Testis (tissue), 3 donors: ENCODE results near the gene TGFBR3. TPM values are rescaled to one million over a fixed set of nuclear protein-coding genes. Genes with fewer than 3 reads are reported as not detected.

ENCODE experiments used
- DNase-seq: peaks from one replicate; pipeline ENCODE4 v3.0.0-alpha.2; 2019
- H3K27ac ChIP-seq, 2 donors: fragments of 200-600 bp; sonication (generic); one replicate each; pipeline ENCODE4 v1.5.1; 2019
- H3K27me3 ChIP-seq: fragments of 200-600 bp; sonication (generic); one replicate; pipeline ENCODE4 v1.5.1; 2019
- H3K36me3 ChIP-seq: fragments of 200-600 bp; sonication (generic); one replicate; pipeline ENCODE4 v1.5.1; 2017; ENCODE audit warnings: low read depth; ENCODE audit errors: missing control alignments
- H3K4me1 ChIP-seq: fragments of 200-600 bp; sonication (generic); one replicate; pipeline ENCODE4 v1.5.1; 2019
- H3K4me3 ChIP-seq, 2 donors: fragments of 200-600 bp; sonication (generic); one replicate each; pipeline ENCODE4 v1.5.1; 2017 to 2019
- H3K9me3 ChIP-seq: fragments of 200-600 bp; sonication (generic); one replicate; pipeline ENCODE4 v1.5.1; 2017
- CTCF ChIP-seq, 3 experiments: fragments of 450-650 bp in 2 of 3; fragments of 200-600 bp in 1 of 3; sonication (generic) in 1 of 3; IDR thresholded peaks; one replicate each; pipeline ENCODE4 v1.5.1; 2016 to 2019; ENCODE audit warnings: antibody characterized with exemption in 3 of 3, mild to moderate bottlenecking in 2 of 3, moderate library complexity in 1 of 3
- POLR2A ChIP-seq: fragments of 450-650 bp; IDR thresholded peaks from one replicate; pipeline ENCODE4 v1.6.1; 2017; ENCODE audit warnings: antibody characterized with exemption, mild to moderate bottlenecking, moderate library complexity
- WGBS, 2 donors: methylation state at CpG; one replicate each; pipeline ENCODE4 v1.1.5; 2018; 5-methylcytosine and 5-hydroxymethylcytosine counted together
- intact Hi-C: fragments of 100-400 bp; cut with DNase I; formaldehyde crosslinking; loops from one replicate; pipeline ENCODE4 v1.15.1; 2023; ENCODE audit warnings: low total_unique reads
- polyA plus RNA-seq: library from polyadenylated mRNA; stranded (reverse); fragments of 350-450 nt; fragmentation: Illumina TruSeq; extraction: RNeasy Lipid Tissue Mini Kit (QIAGEN cat#74804); gene quantifications from one replicate; pipeline ENCODE4 v1.2.3, GENCODE V29; 2014; ENCODE audit warnings: low read depth, low replicate concordance; ENCODE audit not compliant: insufficient read depth
- total RNA-seq, 2 donors: library from RNA; depleted of rRNA; stranded (reverse); fragments of >200 nt; gene quantifications; one replicate each; pipeline ENCODE4 v1.2.3, GENCODE V29; 2016

The TGFBR3 gene
- total and polyA plus RNA-seq, 3 donors from 2014 or later, result 24.0 to 37.2 (median 34.7) TPM

DNA sequence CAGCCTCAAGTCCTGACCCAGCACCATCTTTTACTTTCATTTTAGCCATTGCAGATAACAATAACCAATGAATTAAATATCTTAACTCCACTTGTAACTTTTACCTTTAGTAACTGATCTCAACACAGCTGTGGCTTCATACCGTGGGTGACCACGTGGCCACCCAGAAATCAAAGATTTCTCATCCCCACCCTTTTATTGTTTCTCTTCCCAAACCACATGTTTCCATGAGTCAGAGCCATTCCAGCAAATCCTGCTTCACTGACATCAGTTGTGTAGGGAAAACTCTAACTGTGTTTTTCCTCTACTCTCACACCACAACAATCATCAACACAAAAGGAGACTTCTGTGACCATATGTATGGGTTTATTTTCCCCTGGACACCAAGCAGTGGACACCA is 38.2 kb upstream of the TGFBR3 start:
- no peaks in the 10 kb centered on the region for H3K9me3 ChIP-seq
- no peaks in the 10 kb centered on the region for H3K27me3 ChIP-seq
- peaks cover 4% of the 10 kb centered on the region for H3K4me1 ChIP-seq
- WGBS, 2 donors, result 79 to 84% methylated on average over 2 of the region's 2 CpGs
- TF ChIP-seq CTCF (IDR thresholded peaks at IDR 0.05), result no peak
- TF ChIP-seq POLR2A, result no peak
- no peaks in the 10 kb centered on the region for H3K36me3 ChIP-seq
- H3K4me3 ChIP-seq, result no peak overlapping the region
- H3K27ac ChIP-seq, result no peak overlapping the region
- DNase-seq, result no peak
- intact Hi-C loops, result loop anchor here (10.0 kb wide), 1 partner anchor 409 kb away; no protein-coding TSS in a partner anchor

GRCh38 chr1:91919962-91920361 is 34.0 kb upstream of the TGFBR3 start:
- WGBS, 2 donors, result 69 to 74% methylated on average over 8 of the region's 8 CpGs
- no peaks in the 10 kb centered on the region for H3K9me3 ChIP-seq
- intact Hi-C loops, result loop anchor here (10.0 kb wide), 1 partner anchor 405 kb away; no protein-coding TSS in a partner anchor
- no peaks in the 10 kb centered on the region for H3K36me3 ChIP-seq
- no peaks in the 10 kb centered on the region for H3K27me3 ChIP-seq
- peaks cover 4% of the 10 kb centered on the region for H3K4me1 ChIP-seq
- TF ChIP-seq POLR2A (no peak), CTCF (IDR thresholded peaks at IDR 0.05) (no peak)
- H3K27ac ChIP-seq, result peak overlapping the region in 1 of 2 donors; percentile 19
- H3K4me3 ChIP-seq, result no peak overlapping the region
- DNase-seq, result no peak

DNA sequence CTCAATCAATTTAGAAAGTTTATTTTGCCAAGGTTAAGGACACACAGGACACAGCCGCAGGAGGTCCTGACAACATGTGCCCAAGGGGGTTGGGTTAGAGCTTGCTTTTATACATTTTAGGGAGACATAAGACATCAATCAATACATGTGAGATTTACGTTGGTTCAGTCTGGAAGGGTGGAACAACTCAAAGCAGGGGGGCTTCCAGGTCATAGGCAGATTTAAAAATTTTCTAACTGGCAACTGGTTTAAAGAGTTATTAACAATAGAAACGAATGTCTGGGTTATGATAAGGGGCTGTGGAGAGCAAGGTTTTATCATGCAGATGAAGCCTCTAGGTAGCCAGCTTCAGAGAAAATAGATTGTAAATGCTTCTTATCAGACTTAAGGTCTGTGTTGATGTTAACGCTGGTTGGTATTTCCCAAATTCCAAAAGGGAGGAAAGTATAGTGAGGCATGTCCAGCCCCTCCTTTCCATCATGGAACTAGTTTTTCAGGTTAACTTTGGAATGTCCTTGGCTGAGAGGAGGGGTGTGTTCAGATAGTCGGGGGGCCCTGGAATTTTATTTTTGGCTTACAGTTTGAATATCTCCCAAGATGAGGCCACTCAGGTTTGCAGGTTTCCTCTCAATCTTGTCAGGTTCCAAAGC is 31.0 kb upstream of the TGFBR3 start:
- WGBS, 2 donors, result 58 to 67% methylated on average over 5 of the region's 5 CpGs
- Histone ChIP-seq H3K4me3 (no peak overlapping the region), H3K36me3 (no peaks in the 10 kb centered on the region), H3K9me3 (no peaks in the 10 kb centered on the region), H3K27ac (no peak overlapping the region), H3K27me3 (no peaks in the 10 kb centered on the region), H3K4me1 (peaks cover 4% of the 10 kb centered on the region)
- no peak for DNase-seq
- TF ChIP-seq CTCF (IDR thresholded peaks at IDR 0.05) (no peak), POLR2A (no peak)
- intact Hi-C loops, result no loop called here

GRCh38 chr1:91916046-91916445 is 30.1 kb upstream of the TGFBR3 start:
- Histone ChIP-seq H3K4me1 (peaks cover 4% of the 10 kb centered on the region), H3K9me3 (no peaks in the 10 kb centered on the region), H3K4me3 (no peak overlapping the region), H3K27me3 (no peaks in the 10 kb centered on the region), H3K27ac (no peak overlapping the region), H3K36me3 (no peaks in the 10 kb centered on the region)
- TF ChIP-seq POLR2A, result no peak
- TF ChIP-seq CTCF (IDR thresholded peaks at IDR 0.05), result no peak
- no peak for DNase-seq
- intact Hi-C loops, result no loop called here
- WGBS, 2 donors, result 68 to 86% methylated on average over 4 of the region's 4 CpGs

DNA sequence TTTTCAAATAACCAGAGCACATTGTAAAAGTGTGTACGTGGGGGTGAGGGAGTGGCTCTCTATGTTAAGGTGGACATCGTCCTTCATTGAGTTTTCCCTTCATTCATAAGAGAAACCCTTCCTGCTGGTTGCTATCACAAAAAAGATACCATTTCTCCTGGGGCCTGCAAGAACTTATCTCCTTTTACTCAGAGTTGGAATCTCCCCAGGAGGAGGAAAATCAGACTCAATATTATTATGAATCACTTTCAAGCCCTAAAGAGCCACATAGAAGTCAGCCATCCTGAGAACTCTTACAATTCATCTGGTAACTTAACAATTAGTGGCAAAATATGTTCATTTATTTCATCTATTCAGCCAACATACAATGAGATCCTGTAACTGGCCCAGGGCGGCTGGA is 27.1 kb upstream of the TGFBR3 start:
- no peaks in the 10 kb centered on the region for H3K4me1 ChIP-seq
- intact Hi-C loops, result no loop called here
- H3K27me3 ChIP-seq, result no peaks in the 10 kb centered on the region
- no peak overlapping the region for H3K4me3 ChIP-seq
- no peaks in the 10 kb centered on the region for H3K36me3 ChIP-seq
- TF ChIP-seq POLR2A, result no peak
- TF ChIP-seq CTCF (IDR thresholded peaks at IDR 0.05), result no peak
- 57 to 65% methylated on average over 3 of the region's 3 CpGs for WGBS, 2 donors
- no peaks in the 10 kb centered on the region for H3K9me3 ChIP-seq
- DNase-seq, result no peak
- H3K27ac ChIP-seq, result no peak overlapping the region
